GM19463 (cell line): ENCODE measurements around the gene SCAF4.
"Not testable (repeated sequence)": the region's sequence is repeated elsewhere in the genome, so short reads cannot be mapped to it uniquely, and the experiment has no call there.

Source experiments
- ATAC-seq: cut with Tn5 transposase; IDR thresholded peaks from one replicate; pipeline ENCODE4 v1.9.1; 2021; ENCODE audit warnings: mild to moderate bottlenecking, moderate library complexity; ENCODE audit not compliant: unreplicated experiment

Gene SCAF4

DNA sequence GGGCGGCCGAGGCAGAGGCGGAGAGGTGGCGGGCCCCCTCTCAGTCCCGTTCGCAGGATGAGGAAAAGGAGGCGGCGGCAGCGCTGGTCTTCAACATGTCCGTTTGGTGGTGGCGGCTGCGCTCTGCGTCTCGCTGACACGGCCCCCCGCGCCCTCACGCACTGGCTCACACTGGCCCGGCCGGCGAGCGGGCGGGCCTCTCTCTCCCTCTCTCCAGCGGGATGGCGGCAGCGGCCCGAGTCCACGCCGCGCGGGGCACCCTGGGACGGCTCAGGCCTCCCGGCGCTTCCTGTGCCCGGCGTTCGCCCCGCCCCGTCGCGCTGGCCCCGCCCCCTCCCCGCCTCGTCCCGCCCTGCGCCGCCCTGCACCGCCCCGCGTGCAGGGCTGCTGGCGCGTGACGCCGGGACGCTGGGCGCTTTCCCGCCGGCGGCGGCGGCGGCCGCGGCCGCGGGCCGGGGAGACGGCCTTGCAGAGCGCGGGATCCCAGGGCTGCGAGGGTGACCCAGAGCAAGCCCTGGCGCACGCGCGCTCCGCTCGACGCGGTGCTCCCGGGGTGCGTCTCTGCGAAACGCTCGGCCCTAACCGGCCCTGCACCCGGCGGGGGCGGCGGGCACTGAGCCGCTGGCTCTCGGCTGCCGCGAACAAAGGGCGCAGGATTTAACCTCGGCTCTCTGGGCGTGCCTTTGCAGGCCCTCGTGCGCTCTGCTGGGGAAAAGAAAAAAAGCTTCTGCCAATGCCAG, at the start of gene SCAF4:
Gene SCAF4, minus strand, starts transcription at position 262 of the 740 bp plus-strand sequence. CDS start 426 bp downstream, outside the sequence.
- peak; percentile 79 for ATAC-seq

DNA sequence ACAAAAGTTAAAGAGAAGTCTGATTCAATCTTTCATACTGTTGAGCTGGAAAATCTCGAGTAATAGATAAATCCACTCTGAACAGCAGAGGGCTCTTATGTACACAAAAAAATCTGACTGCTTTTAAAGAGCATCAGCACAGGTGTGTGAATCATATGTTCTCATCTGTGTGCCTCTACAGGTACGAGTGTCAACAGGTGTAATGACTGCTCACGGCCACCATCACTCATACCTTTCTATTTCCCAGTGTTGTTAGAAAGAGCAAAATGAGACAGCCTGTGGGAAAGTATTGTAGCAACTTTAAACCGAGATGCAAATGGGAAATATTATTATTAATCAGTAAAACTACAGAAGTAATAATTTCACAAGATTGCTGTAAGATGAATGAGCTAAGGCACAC, 49.0 kb upstream of the SCAF4 start:
- no peak for ATAC-seq

DNA sequence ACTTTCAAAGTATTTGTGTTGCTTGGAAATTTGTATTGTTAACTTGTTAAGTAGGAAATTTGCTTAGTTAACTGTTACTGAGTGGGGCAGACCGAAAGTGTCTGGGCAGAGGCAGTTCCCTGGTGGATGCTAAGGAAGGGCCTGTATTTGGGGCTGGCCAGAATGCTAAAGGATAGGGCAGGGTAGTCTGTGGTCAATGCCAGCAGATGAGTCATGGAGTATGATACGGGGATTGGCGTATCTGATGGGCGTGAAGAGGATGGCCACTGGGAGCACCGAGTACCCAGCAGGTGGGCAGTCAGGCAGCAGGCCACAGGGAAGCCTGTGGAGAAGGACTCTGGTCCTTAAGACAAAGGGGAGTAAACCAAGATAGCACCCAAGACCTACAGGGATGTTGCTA, 46.6 kb upstream of the SCAF4 start:
- no peak for ATAC-seq

DNA sequence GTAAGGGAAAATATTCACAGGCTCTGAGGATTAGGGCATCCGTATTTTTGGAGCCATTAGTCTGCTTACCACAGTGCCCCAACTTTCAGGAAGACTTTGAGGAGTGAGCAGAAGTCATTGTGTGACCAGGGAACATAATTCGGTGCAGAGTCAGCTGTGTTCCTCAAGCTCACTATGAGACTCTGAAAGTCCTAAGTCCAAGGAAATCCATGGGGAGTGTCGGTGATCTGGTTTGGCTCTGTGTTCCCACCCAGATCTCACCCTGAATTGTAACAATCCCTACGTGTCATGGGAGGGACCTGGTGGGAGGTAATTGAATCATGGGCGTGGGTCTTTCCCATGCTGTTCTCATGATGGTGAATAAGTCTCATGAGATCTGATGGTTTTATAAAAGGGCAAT, 45.9 kb upstream of the SCAF4 start:
- ATAC-seq, result no peak

- ATAC-seq, result no peak
These were observed 42.1 kb upstream of the SCAF4 start for GRCh38 chr21:31774031-31774430.

GRCh38 chr21:31772674-31773555, 41.0 kb upstream of the SCAF4 start:
- ATAC-seq, result peak; percentile 91

DNA sequence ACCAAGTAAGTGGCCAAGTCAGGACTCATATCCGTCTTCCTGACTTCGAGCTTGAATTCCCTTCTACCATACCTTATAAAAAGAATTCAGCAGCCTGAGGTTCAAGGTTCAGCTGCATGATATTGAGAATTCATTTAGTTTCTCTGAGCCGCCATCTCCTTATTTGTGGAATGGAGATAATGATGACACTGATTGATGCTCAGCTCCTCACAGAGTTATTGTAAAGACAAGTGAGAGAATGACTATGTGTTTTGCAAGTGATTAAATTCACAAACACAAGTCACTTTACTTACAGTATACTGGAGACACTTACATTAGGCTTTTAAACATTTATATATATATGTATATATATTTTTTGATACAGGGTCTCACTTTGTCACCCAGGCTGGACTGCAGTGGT, 39.8 kb upstream of the SCAF4 start:
- ATAC-seq, result no peak

- ATAC-seq, result no peak
These were observed 36.8 kb upstream of the SCAF4 start for GRCh38 chr21:31768710-31769109.

GRCh38 chr21:31766899-31767298, 35.0 kb upstream of the SCAF4 start:
- ATAC-seq, result no peak

DNA sequence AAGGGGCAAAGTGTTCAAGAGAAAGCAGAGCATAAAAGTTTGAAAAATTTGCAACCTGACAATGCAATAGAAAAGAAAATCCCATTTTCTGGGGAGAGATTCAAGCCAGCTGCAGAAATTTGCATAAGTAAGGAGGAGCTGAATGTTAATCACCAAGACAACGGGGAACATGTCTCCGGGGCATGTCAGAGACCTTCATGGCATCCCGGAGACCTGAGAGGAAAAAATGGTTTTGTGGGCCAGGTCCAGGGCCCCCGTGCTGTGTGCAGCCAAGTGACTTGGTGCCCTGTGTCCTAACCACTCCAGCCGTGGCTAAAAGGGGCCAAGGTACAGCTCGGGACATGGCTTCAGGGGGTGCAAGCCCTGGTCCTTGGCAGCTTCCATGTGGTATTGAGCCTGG, 33.9 kb upstream of the SCAF4 start:
- not testable (repeated sequence) for ATAC-seq

GRCh38 chr21:31760931-31761330, 29.0 kb upstream of the SCAF4 start:
- no peak for ATAC-seq

DNA sequence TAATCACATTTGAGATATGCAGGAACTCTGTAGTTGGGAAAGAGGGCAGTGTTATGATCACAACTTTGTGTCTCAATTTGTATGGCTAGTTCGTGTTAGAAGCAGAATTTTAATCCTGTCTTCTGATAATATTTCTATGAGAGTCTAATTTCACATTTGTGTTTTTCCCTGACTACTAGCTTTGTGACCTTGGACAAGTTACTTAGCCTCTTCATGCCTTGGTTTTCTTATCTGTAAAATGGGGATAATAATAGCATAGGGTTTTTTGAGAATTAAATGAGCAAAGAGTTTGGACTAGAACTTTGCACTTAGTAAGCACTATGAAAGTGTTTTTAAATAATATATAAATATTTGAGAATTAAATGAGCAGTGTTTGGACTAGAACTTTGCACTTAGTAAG, 24.9 kb upstream of the SCAF4 start:
- ATAC-seq, result no peak

GRCh38 chr21:31755027-31755426, 23.1 kb upstream of the SCAF4 start:
- no peak for ATAC-seq

DNA sequence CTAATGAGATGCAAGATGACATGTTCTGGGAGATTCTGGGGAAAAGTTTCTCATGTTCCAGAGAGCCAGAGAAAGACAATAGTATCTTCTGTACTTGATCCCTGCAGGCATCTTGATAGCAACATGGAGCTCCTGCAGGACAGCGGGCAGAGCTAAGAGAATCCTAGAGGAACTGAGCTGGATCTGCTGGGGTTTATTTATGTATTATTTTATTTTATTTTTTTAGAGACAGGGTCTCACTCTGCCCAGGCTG, 22.7 kb upstream of the SCAF4 start:
- ATAC-seq, result no peak

DNA sequence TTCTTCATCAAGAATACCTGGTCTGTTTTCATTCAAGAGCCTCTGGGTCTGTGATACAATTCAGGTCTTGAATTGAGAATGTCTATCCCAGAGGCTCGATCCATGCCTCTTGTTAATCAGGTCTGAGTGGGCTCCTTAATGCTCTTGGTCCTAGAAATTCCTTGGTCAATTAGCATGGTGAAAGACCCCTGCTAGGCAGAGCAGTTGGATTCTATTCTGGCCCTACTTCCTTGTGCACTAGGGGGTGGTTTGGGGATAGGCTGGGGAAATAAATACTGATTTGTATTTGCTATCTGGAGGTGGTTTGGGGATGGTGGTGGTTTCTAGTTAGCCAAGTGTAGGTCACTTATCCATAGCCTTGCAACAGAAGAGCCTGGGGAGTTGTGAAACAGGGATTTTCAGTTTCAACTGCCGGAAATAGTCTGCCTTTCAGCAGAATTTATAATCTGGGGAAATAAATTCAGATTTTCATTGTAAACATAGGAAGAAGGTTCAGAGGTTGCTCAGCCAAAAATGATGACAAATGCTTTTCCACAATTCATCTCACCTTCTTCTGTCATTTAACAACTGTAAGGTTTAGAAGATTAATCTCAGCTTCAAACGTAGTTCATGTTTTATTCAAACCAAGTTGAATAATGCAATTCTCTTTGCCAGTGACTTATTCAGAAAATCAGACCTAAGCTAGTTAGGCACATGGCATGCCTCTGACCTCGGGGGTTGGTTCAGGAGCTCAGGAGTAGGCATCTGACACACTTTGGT, 22.2 kb upstream of the SCAF4 start:
- no peak for ATAC-seq

DNA sequence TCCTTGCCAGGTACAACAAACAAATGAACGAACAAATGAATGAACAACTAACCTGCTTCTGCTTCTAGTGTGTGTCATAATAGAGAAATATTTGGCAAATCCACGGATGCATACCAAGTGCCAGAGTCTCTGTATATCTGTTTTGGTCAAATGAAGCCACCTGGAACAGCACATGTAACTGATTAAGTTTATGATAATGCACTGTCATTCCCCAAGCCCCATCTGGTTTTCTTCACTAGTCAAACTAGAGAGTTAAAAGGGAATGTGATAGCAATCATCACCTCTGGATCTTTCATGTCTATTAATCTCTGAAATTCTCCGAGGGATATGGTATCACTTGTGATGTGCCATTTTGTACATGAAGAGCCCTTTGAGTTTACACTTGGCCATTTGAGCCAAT, 21.0 kb upstream of the SCAF4 start:
- ATAC-seq, result no peak

DNA sequence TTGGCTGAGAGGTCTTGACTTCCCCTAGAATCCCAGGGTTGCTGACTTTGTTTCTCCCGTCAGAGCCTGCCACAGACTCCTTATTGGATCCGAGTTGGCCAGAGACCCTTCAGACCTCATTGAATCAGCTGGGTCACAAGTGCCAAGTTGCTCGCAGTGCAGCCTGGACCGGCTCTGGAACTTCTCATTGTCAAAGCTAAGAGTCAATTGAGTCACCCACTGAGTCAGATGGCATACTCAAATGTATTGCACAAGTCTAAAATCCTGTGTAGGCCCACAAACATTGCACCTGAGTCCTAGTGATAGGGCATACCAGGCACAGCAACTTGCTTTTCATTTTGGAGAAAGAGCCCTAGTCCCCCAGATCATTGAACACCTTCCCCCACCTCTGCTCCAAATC, 20.4 kb upstream of the SCAF4 start:
- no peak for ATAC-seq

DNA sequence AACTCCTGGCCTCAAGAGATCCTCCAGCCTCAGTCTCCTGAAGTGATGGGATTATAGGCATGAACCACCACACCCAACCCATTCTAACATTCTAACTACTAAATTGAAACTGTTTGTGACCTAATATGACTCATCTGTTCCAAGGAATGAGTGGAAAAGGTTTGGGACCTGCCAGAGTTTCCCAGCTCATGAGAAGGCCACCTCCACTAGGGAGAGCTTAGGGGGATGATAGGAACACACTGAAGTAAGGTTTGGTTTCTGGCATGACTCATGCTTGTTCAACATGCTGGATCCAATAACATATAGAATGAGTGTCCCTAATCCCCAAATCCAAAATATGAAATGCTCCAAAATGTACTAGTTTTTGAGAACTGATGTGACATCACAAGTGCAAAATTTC, 18.9 kb upstream of the SCAF4 start:
- no peak for ATAC-seq

DNA sequence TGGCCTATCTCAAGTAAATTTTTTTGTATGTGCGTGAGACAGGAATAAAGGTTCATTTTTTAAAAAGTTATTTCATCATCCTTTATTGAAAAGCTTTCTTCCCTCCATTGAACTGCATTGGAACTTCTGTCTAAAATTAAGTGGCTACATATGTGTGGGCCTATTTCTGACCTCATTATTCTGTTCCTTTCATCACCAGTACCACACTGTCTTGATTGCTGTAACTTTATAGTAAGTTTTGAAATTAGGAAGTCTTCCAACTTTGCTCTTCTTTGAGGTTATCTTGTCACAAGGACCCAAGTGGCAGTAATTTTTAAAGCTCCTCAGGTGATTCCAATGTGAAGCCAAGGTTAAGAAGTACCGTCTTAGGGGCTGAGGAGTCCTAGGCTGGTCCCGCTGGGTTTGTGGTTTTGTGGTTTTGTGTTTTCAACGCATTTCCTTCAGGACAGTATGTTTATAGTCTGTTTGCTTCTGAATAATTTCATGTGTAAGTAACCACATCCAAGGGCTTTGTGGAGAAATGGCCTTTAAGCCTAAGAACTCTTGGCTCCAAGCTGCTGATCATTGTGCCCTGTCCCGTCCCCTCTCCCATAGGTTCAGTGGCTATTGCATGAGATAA, 12.4 kb upstream of the SCAF4 start:
- no peak for ATAC-seq

GRCh38 chr21:31743712-31744111, 11.8 kb upstream of the SCAF4 start:
- no peak for ATAC-seq

DNA sequence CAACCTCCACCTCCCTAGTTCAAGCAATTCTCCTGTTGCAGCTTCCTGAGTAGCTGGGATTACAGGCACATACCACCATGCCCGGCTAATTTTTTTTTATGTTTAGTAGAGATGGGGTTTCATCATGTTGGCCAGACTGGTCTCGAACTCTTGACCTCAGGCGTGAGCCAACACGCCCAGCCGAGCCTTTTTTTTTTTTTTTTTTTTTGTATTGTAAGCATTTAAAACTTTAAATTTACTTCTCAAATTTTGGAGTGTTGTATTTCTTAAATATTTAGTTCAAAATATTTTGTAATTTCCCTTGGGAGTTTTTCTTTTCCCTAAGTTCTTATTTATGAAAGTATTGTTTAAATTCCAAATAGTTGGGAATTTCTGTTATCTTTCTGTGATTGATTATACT, 9.2 kb upstream of the SCAF4 start:
- no peak for ATAC-seq
